Spleen (tissue), 11 donors: ENCODE data around the gene RAB38. TPM values are rescaled to one million over a fixed set of nuclear protein-coding genes. Genes with fewer than 3 reads are reported as not detected.

ENCODE experiments used
- DNase-seq: peaks from one replicate; pipeline ENCODE4 v3.0.0-alpha.2; 2020
- H3K27ac ChIP-seq, 8 donors: fragments of 200-600 bp; sonication (generic) in 7 of 8; 1 replicate in 4 of 8; 2 replicates in 4 of 8; pipeline versions ENCODE4 v1.5.0 to v1.8.0; 2016 to 2021; ENCODE audit warnings: inconsistent platforms in 4 of 8, mild to moderate bottlenecking in 4 of 8, moderate library complexity in 1 of 8
- H3K27me3 ChIP-seq, 7 donors: fragments of 200-600 bp; sonication (generic) in 6 of 7; replicated peaks in 1 of 7; 1 replicate in 4 of 7; 2 replicates in 3 of 7; pipeline versions ENCODE4 v1.5.0 to v1.8.0; 2016 to 2021; ENCODE audit warnings: inconsistent platforms in 3 of 7, mild to moderate bottlenecking in 1 of 7
- H3K36me3 ChIP-seq, 6 donors: fragments of 200-600 bp; sonication (generic) in 5 of 6; 1 replicate in 4 of 6; 2 replicates in 2 of 6; pipeline versions ENCODE4 v1.5.0 to v1.8.0; 2016 to 2021; ENCODE audit warnings: inconsistent platforms in 2 of 6
- H3K4me1 ChIP-seq, 6 donors: fragments of 200-600 bp; sonication (generic) in 5 of 6; 1 replicate in 3 of 6; 2 replicates in 3 of 6; pipeline versions ENCODE4 v1.5.0 to v1.8.0; 2016 to 2021; ENCODE audit warnings: inconsistent platforms in 3 of 6
- H3K4me3 ChIP-seq, 8 donors: fragments of 200-600 bp; sonication (generic) in 7 of 8; 1 replicate in 4 of 8; 2 replicates in 4 of 8; pipeline versions ENCODE4 v1.5.0 to v1.8.0; 2016 to 2021; ENCODE audit warnings: inconsistent platforms in 4 of 8, mild to moderate bottlenecking in 4 of 8, moderate library complexity in 2 of 8
- H3K9me3 ChIP-seq, 8 donors: fragments of 200-600 bp; sonication (generic) in 7 of 8; 1 replicate in 4 of 8; 2 replicates in 4 of 8; pipeline versions ENCODE4 v1.5.0 to v1.8.0; 2016 to 2021; ENCODE audit warnings: inconsistent platforms in 4 of 8
- POLR2A ChIP-seq, 3 donors: fragments of 450-650 bp; IDR thresholded peaks; one replicate each; pipeline ENCODE4 v1.5.1; 2017; ENCODE audit warnings: antibody characterized with exemption in 3 of 3, mild to moderate bottlenecking in 1 of 3
- POLR2AphosphoS5 ChIP-seq, 3 donors: sonication (generic); formaldehyde crosslinking; IDR thresholded peaks; one replicate each; pipeline ENCODE4 v1.5.1; 2017; ENCODE audit warnings: antibody characterized with exemption in 3 of 3
- WGBS, 5 donors: extraction: QIAGEN DNeasy Blood & Tissue Kit in 3 of 5; methylation state at CpG; one replicate each; pipeline versions ENCODE4 v1.1.5 to v1.1.7; 2013 to 2018; 5-methylcytosine and 5-hydroxymethylcytosine counted together
- intact Hi-C: fragments of 100-400 bp; cut with DNase I; formaldehyde crosslinking; loops from one replicate; pipeline ENCODE4 v1.15.0; 2023; ENCODE audit warnings: low total_unique reads
- polyA plus RNA-seq, 3 donors: library from polyadenylated mRNA; stranded (reverse); fragments of 200-250 nt; gene quantifications; one replicate each; pipeline ENCODE4 v1.2.1, GENCODE V29; 2013
- total RNA-seq, 7 donors: library from RNA; depleted of rRNA in 3 of 7; stranded (reverse); fragments of >200 nt in 3 of 7; fragmentation: NEBNext Ultra II Directional in 4 of 7; extraction: Animal tissue kit (Norgen Biotek cat#: 25700) in 4 of 7; gene quantifications; one replicate each; pipeline versions ENCODE4 v1.1.0 to v1.2.1, GENCODE V29; 2016 to 2021
- TF ChIP-seq, protein P1 (sequence below), 11 experiments: fragments of 200-600 bp in 7 of 11; fragments of 450-650 bp in 4 of 11; sonication (generic) in 4 of 11; IDR thresholded peaks in 8 of 11; conservative IDR thresholded peaks in 3 of 11; 1 replicate in 7 of 11; 2 replicates in 4 of 11; pipeline versions ENCODE4 v1.4.0 to v1.8.0; 2016 to 2021; ENCODE audit warnings: antibody characterized with exemption in 11 of 11, inconsistent platforms in 4 of 11, mild to moderate bottlenecking in 1 of 11
- donor health status: healthy with polysubstance abuse.
- donor health status: DM: no; HTN: no; CAD: no; lungs with moderate emphysema.
- donor health status: DM: no; HTN: no; CAD: no.
- donor health status: Bipolar disorder and iron deficiency.
- donor health status: healthy.
- donor health status: DM: no; HTN: no; CAD: no.
- donor health status: DM: yes; HTN: yes; CAD: no.

Gene RAB38
- total and polyA plus RNA-seq, 10 donors, result 0.73 to 3.5 (median 1.6) TPM

DNA sequence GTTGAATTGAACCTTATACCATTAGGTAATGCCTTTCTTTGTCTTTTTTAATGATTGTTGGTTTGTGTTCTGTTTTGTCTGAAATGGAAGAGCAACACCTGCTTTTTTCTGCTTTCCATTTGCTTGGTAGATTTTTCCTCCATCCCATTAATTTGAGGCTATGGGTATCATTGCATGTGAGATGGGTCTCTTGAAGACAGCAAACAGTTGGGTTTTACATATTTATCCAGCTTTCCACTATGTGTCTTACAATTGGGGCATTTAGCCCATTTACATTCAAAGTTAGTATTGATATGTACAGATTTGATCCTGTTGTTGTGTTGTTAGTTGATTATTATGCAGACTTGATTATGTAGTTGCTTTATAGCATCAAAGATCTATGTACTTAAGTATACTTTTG lies 21.1 kb upstream of the RAB38 start:
- no peak overlapping the region for H3K4me3 ChIP-seq
- intact Hi-C loops, result no loop called here
- H3K27ac ChIP-seq, result no peak overlapping the region
- TF ChIP-seq, protein P1, sequence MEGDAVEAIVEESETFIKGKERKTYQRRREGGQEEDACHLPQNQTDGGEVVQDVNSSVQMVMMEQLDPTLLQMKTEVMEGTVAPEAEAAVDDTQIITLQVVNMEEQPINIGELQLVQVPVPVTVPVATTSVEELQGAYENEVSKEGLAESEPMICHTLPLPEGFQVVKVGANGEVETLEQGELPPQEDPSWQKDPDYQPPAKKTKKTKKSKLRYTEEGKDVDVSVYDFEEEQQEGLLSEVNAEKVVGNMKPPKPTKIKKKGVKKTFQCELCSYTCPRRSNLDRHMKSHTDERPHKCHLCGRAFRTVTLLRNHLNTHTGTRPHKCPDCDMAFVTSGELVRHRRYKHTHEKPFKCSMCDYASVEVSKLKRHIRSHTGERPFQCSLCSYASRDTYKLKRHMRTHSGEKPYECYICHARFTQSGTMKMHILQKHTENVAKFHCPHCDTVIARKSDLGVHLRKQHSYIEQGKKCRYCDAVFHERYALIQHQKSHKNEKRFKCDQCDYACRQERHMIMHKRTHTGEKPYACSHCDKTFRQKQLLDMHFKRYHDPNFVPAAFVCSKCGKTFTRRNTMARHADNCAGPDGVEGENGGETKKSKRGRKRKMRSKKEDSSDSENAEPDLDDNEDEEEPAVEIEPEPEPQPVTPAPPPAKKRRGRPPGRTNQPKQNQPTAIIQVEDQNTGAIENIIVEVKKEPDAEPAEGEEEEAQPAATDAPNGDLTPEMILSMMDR (IDR thresholded peaks at IDR 0.05 in 8 of 11, conservative IDR thresholded peaks at IDR 0.05 in 3 of 11), result no peak
- TF ChIP-seq POLR2A (IDR thresholded peaks at IDR 0.05), result no peak
- TF ChIP-seq POLR2AphosphoS5 (IDR thresholded peaks at IDR 0.05), result no peak
- no peaks in the 10 kb centered on the region for H3K27me3 ChIP-seq
- H3K4me1 ChIP-seq, result no peaks in the 10 kb centered on the region
- H3K36me3 ChIP-seq, result no peaks in the 10 kb centered on the region
- peaks cover 4 to 36% (median 26%) of the 10 kb centered on the region in 8 donors for H3K9me3 ChIP-seq
- no peak for DNase-seq

DNA sequence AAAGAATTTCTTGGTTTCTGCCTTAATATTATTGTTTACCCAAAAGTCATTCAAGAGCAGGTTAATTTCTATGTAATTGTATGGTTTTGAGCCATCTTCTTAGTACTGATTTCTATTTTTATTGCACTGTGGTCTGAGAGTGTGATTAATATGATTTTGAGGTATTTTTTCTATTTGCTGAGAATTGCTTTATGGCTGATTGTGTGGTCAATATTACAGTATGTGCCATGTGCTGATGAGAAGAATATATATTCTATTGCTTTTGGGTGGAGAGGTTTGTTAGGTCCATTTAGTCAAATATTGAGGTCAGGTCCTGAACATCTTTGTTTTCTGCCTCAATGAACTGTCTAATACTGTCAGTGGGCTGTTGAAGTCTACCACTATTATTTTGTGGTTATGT lies 20.7 kb upstream of the RAB38 start:
- no peak overlapping the region for H3K27ac ChIP-seq
- no peak overlapping the region for H3K4me3 ChIP-seq
- no peaks in the 10 kb centered on the region for H3K36me3 ChIP-seq
- peaks cover 4 to 36% (median 26%) of the 10 kb centered on the region in 8 donors for H3K9me3 ChIP-seq
- intact Hi-C loops, result no loop called here
- DNase-seq, result no peak
- no peaks in the 10 kb centered on the region for H3K27me3 ChIP-seq
- no peaks in the 10 kb centered on the region for H3K4me1 ChIP-seq
- TF ChIP-seq POLR2AphosphoS5 (IDR thresholded peaks at IDR 0.05) (no peak), POLR2A (IDR thresholded peaks at IDR 0.05) (no peak)
- TF ChIP-seq, protein P1 (IDR thresholded peaks at IDR 0.05 in 8 of 11, conservative IDR thresholded peaks at IDR 0.05 in 3 of 11), result no peak

DNA sequence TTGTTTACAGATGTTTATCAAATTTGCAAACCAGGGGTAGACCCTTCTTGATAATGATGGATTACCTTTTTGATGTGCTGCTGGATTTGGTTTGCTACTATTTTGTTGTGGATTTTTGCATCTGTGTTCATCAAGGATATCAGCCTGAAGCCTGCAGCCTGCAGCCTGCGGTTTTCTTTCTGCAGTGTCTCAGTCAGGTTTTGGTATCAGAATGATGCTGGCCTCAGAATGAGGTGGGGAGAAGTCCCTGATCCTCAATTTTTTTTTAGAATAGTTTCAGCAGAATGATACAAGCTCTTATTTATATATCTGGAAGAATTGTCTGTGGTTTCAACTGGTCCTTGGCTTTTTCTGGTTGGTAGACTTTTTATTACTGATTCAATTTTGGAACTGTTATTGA lies 19.7 kb upstream of the RAB38 start:
- Histone ChIP-seq H3K4me3 (no peak overlapping the region), H3K36me3 (no peaks in the 10 kb centered on the region), H3K9me3 (peaks cover 4 to 36% (median 26%) of the 10 kb centered on the region in 8 donors), H3K27ac (no peak overlapping the region), H3K4me1 (no peaks in the 10 kb centered on the region), H3K27me3 (no peaks in the 10 kb centered on the region)
- TF ChIP-seq POLR2A (IDR thresholded peaks at IDR 0.05), result no peak
- TF ChIP-seq, protein P1 (IDR thresholded peaks at IDR 0.05 in 8 of 11, conservative IDR thresholded peaks at IDR 0.05 in 3 of 11), result no peak
- TF ChIP-seq POLR2AphosphoS5 (IDR thresholded peaks at IDR 0.05), result no peak
- intact Hi-C loops, result no loop called here
- no peak for DNase-seq
- WGBS, 5 donors, result 18 to 57% (median 44%) methylated on average over 1 of the region's 1 CpG

DNA sequence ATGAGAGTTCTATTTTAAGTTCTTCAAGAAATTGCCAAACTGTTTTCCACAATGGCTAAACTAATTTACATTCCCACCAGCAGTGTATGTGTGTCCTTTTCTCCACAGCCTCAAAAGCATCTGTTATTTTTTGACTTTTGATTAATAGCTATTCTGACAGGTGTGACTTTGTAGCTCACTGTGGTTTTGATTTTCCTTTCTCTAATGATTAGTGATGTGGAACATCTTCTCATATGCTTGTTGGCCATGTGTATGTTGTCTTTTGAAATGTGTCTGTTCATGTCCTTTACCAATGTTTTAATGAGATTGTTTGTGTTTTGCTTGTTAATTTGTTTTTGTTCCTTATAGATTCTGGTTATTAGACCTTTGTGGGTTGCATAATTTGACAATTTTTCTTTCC lies 18.0 kb upstream of the RAB38 start:
- H3K4me3 ChIP-seq, result no peak overlapping the region
- TF ChIP-seq, protein P1 (IDR thresholded peaks at IDR 0.05 in 8 of 11, conservative IDR thresholded peaks at IDR 0.05 in 3 of 11), result no peak
- TF ChIP-seq POLR2A (IDR thresholded peaks at IDR 0.05), result no peak
- TF ChIP-seq POLR2AphosphoS5 (IDR thresholded peaks at IDR 0.05), result no peak
- intact Hi-C loops, result no loop called here

More for the DNA sequence above, 18.0 kb upstream of the RAB38 start:
- H3K27me3 ChIP-seq, result no peaks in the 10 kb centered on the region
- H3K9me3 ChIP-seq, result peaks cover 4 to 36% (median 26%) of the 10 kb centered on the region in 8 donors
- H3K4me1 ChIP-seq, result no peaks in the 10 kb centered on the region
- no peaks in the 10 kb centered on the region for H3K36me3 ChIP-seq
- no peak for DNase-seq
- H3K27ac ChIP-seq, result no peak overlapping the region
